Smooth muscle cell (in vitro differentiated cells): Measurements from ENCODE around the gene TMEM170A. TPM values are rescaled to one million over a fixed set of nuclear protein-coding genes. Genes with fewer than 3 reads are reported as not detected.

Source experiments
- DNase-seq: peaks from one replicate; lab custom pipeline; 2025; ENCODE audit not compliant: unreplicated experiment; lab: John Stamatoyannopoulos, UW
- H2AFZ ChIP-seq: fragments of 200-600 bp; sonication (generic); 2 replicates; pipeline ENCODE4 v1.6.0; 2016; ENCODE audit warnings: antibody characterized with exemption, low read depth, mild to moderate bottlenecking
- H3F3A ChIP-seq: fragments of 200-600 bp; sonication (generic); 2 replicates; pipeline ENCODE4 v1.6.0; 2017; ENCODE audit warnings: antibody characterized with exemption, low read depth
- H3K27ac ChIP-seq: fragments of 200-600 bp; sonication (generic); 2 replicates; pipeline ENCODE4 v1.5.1; 2016; ENCODE audit warnings: low read depth, mild to moderate bottlenecking
- H3K27me3 ChIP-seq: fragments of 200-600 bp; sonication (generic); 2 replicates; pipeline ENCODE4 v1.6.1; 2016; ENCODE audit warnings: low read depth, mild to moderate bottlenecking
- H3K36me3 ChIP-seq: fragments of 200-600 bp; sonication (generic); 2 replicates; pipeline ENCODE4 v1.5.1; 2016; ENCODE audit warnings: low read depth
- H3K4me1 ChIP-seq: fragments of 200-600 bp; sonication (generic); 2 replicates; pipeline ENCODE4 v1.5.1; 2016; ENCODE audit warnings: low read depth
- H3K4me2 ChIP-seq: fragments of 200-600 bp; sonication (generic); 2 replicates; pipeline ENCODE4 v1.6.0; 2016; ENCODE audit warnings: mild to moderate bottlenecking
- H3K4me3 ChIP-seq: fragments of 200-600 bp; sonication (generic); 2 replicates; pipeline ENCODE4 v1.5.1; 2016; ENCODE audit warnings: mild to moderate bottlenecking
- H3K79me2 ChIP-seq: fragments of 200-600 bp; sonication (generic); 2 replicates; pipeline ENCODE4 v1.6.0; 2016; ENCODE audit warnings: low read depth, mild to moderate bottlenecking
- H3K9ac ChIP-seq: fragments of 200-600 bp; sonication (generic); 2 replicates; pipeline ENCODE4 v1.6.0; 2016; ENCODE audit warnings: low read depth
- H3K9me3 ChIP-seq: fragments of 200-600 bp; sonication (generic); replicated peaks from 2 replicates; pipeline ENCODE4 v1.5.1; 2016; ENCODE audit warnings: low read depth
- H4K20me1 ChIP-seq: fragments of 200-600 bp; sonication (generic); 2 replicates; pipeline ENCODE4 v1.6.0; 2016; ENCODE audit warnings: low read depth
- WGBS: methylation state at CpG from one replicate; pipeline ENCODE4 v1.1.7; 2016; ENCODE audit warnings: low lambda C conversion rate; 5-methylcytosine and 5-hydroxymethylcytosine counted together
- polyA plus RNA-seq: library from polyadenylated mRNA; unstranded; fragments of >200 nt; fragmentation: Nextera tagmentation; extraction: Ambion mirVana; gene quantifications from 2 replicates; pipeline ENCODE4 v1.2.1, GENCODE V29; 2016
- total RNA-seq: library from RNA; depleted of rRNA; stranded (reverse); fragments of >200 nt; gene quantifications from 2 replicates; pipeline ENCODE4 v1.2.3, GENCODE V29; 2014
- TF ChIP-seq, protein P1 (sequence below): fragments of 200-600 bp; sonication (generic); IDR thresholded peaks from 2 replicates; pipeline ENCODE4 v1.5.1; 2017; ENCODE audit warnings: borderline replicate concordance, mild to moderate bottlenecking, antibody characterized with exemption; ENCODE audit not compliant: insufficient read depth, poor library complexity, severe bottlenecking

Gene TMEM170A
- total and polyA plus RNA-seq, 2 experiments from 2014 or later, result 10.0 to 12.9 TPM

DNA sequence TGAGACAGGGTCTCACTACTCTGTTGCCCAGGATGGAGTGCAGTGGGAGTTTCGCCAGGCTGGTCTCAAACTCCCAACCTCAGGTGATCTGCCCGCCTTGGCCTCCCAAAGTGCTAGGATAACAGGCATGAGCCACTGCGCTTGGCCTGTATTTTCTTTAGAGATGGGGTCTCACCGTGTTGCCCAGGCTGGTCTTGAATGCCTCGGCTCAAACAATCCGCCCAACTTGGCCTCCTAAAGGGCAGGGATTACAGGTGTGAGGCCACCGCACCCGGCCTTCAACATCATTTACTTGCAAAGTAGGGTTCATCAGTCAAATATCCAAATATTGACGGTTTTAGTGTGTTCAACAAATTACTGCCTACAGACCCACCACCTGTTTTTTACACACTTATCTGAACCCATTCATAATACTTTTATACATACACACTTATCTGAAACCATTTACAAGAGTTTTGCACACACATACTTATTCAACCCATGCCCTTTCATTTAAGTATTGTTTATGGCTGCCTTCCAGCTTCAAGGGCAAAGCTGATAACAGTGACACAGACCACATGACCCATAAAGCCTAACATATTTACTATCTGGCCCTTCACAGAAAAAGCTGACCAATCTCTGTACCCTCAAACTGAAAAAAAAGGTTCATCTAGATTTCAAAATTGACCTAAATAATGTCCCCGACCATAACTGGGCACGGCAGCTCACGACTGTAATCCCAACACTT lies 11.9 kb downstream of the TMEM170A start:
- Histone ChIP-seq H3K9ac (no peak overlapping the region), H3K79me2 (peaks cover 66% of the 10 kb centered on the region)
- 89% methylated on average over 12 of the region's 12 CpGs for WGBS

DNA sequence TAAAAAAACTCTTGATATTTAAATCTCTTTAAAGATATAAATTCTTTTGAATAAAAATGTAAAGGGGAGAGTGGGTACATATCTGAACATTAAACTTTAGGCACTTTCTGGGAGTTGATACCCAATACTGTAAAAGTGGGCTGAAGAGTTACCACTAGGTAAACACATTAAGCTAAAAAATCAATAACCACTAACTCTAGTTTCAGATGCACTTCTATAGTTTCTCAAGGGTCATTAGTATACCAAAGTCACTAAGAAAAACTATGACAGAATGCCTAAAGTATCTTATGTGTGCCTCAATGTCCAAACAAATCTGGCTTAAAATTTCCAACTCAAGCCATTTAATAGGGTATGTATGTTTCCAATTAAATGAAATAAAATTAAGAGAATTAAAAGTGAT lies 18.1 kb downstream of the TMEM170A start:
- TF ChIP-seq, protein P1, sequence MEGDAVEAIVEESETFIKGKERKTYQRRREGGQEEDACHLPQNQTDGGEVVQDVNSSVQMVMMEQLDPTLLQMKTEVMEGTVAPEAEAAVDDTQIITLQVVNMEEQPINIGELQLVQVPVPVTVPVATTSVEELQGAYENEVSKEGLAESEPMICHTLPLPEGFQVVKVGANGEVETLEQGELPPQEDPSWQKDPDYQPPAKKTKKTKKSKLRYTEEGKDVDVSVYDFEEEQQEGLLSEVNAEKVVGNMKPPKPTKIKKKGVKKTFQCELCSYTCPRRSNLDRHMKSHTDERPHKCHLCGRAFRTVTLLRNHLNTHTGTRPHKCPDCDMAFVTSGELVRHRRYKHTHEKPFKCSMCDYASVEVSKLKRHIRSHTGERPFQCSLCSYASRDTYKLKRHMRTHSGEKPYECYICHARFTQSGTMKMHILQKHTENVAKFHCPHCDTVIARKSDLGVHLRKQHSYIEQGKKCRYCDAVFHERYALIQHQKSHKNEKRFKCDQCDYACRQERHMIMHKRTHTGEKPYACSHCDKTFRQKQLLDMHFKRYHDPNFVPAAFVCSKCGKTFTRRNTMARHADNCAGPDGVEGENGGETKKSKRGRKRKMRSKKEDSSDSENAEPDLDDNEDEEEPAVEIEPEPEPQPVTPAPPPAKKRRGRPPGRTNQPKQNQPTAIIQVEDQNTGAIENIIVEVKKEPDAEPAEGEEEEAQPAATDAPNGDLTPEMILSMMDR, result no peak
- H3K9ac ChIP-seq, result no peak overlapping the region

More for the DNA sequence above, 11.9 kb downstream of the TMEM170A start:
- no peak for DNase-seq
- Histone ChIP-seq H3K4me2 (no peak overlapping the region), H3K9me3 (no peaks in the 10 kb centered on the region), H4K20me1 (peaks cover 67% of the 10 kb centered on the region), H3K27ac (no peak overlapping the region), H2AFZ (no peak overlapping the region), H3K36me3 (peaks cover 5% of the 10 kb centered on the region), H3F3A (no peaks in the 10 kb centered on the region), H3K27me3 (no peaks in the 10 kb centered on the region), H3K4me1 (peaks cover 17% of the 10 kb centered on the region), H3K4me3 (no peak overlapping the region)
- TF ChIP-seq, protein P1, result no peak

DNA sequence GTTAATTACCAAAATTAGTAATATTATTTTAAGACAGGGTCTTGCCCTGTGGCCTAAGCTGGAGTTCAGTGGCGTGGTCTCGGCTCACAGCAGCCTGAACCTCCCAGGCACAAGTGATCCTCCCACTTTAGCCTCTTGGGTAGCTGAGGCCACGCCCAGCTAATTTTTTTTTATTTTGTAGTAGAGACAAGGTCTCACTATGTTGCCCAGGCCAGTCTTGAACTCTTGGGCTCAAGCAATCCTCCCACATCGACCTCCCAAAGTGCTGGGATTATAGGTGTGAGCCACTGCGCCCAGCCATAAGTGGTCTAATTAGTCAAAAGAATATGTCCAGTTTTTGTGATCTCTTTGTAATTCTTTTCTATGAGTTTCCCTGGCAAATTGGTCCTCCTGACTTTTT lies 19.2 kb downstream of the TMEM170A start:
- Histone ChIP-seq H3F3A (no peaks in the 10 kb centered on the region), H2AFZ (no peak overlapping the region), H3K27me3 (no peaks in the 10 kb centered on the region), H4K20me1 (no peaks in the 10 kb centered on the region), H3K9ac (no peak overlapping the region), H3K79me2 (peaks cover 5% of the 10 kb centered on the region), H3K9me3 (no peaks in the 10 kb centered on the region), H3K36me3 (peaks cover 11% of the 10 kb centered on the region), H3K4me1 (no peaks in the 10 kb centered on the region), H3K4me2 (no peak overlapping the region), H3K4me3 (no peak overlapping the region), H3K27ac (no peak overlapping the region)
- no peak for DNase-seq
- TF ChIP-seq, protein P1, result no peak
- WGBS, result 95% methylated on average over 5 of the region's 5 CpGs

More for the DNA sequence above, 18.1 kb downstream of the TMEM170A start:
- no peaks in the 10 kb centered on the region for H3K4me1 ChIP-seq
- no peak overlapping the region for H2AFZ ChIP-seq
- H3K9me3 ChIP-seq, result no peaks in the 10 kb centered on the region
- no peak overlapping the region for H3K27ac ChIP-seq
- H4K20me1 ChIP-seq, result peaks cover 7% of the 10 kb centered on the region
- no peaks in the 10 kb centered on the region for H3K27me3 ChIP-seq
- no peaks in the 10 kb centered on the region for H3F3A ChIP-seq
- peaks cover 11% of the 10 kb centered on the region for H3K36me3 ChIP-seq
- H3K4me2 ChIP-seq, result no peak overlapping the region
- no peak overlapping the region for H3K4me3 ChIP-seq
- peaks cover 15% of the 10 kb centered on the region for H3K79me2 ChIP-seq
- no peak for DNase-seq

DNA sequence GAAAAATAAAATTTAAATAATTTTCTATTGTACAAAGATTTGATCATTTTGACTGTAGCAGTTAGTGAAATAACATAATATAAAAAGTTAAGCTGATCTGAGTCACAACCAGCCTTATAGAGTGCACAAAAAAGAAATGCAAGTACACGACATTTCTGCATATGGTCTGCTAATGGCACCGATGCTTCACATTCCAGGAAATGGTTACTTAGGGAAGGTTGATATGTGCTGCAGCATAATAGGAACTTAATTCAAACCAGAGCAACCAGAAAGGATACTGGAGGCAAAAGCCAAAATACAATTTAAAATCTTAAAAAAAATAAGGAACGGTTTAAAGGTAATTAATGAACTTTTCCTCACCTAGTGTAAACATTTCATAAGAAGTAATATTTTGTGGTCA lies 21.2 kb downstream of the TMEM170A start:
- H3K27ac ChIP-seq, result peak overlapping the region; percentile 60
- no peak for DNase-seq
- no peaks in the 10 kb centered on the region for H3K79me2 ChIP-seq
- no peaks in the 10 kb centered on the region for H3K9me3 ChIP-seq
- WGBS, result 49% methylated on average over 3 of the region's 3 CpGs
- H4K20me1 ChIP-seq, result no peaks in the 10 kb centered on the region
- no peaks in the 10 kb centered on the region for H3K27me3 ChIP-seq
- TF ChIP-seq, protein P1, result no peak
- no peaks in the 10 kb centered on the region for H3F3A ChIP-seq
- H3K36me3 ChIP-seq, result peaks cover 6% of the 10 kb centered on the region
- H3K4me1 ChIP-seq, result no peaks in the 10 kb centered on the region
- H3K4me3 ChIP-seq, result no peak overlapping the region
- no peak overlapping the region for H3K4me2 ChIP-seq
- no peak overlapping the region for H2AFZ ChIP-seq
- no peak overlapping the region for H3K9ac ChIP-seq
